ENCODE measurements around the gene CNGA4. TPM values are rescaled to one million over a fixed set of nuclear protein-coding genes. Genes with fewer than 3 reads are reported as not detected.

The CNGA4 gene
- total and polyA plus RNA-seq, 2 of the 4 experiments (the other 2 are of a cell fraction) = under 0.01 to 0.12 TPM

GRCh38 chr11:6271598-6271997 lies 32.7 kb downstream of the CNGA4 start:
- ATAC-seq (ENCODE audit: low read depth) (no peak), DNase-seq (no peak)
- H4K8ac ChIP-seq (ENCODE audit: low read depth in 2 of 2, low read length in 2 of 2) = no peak overlapping the region
- ChIA-PET CTCF (no interaction called here), POLR2A (ENCODE audit: unreplicated experiment) (no interaction called here)
- peaks cover 2% of the 10 kb centered on the region; the same call in 1 of the 2 replicates for H3K27me3 ChIP-seq (ENCODE audit: control insufficient read depth, insufficient read depth, low read length)
- H3K9ac ChIP-seq (ENCODE audit: low read depth, low read length) = no peak overlapping the region
- BruUV-seq (replicated peaks) = no TSS peak
- no peaks in the 10 kb centered on the region for H3K9me1 ChIP-seq (ENCODE audit: insufficient read depth, low read length)
- no CpG with 5 or more reads among the region's 3 CpGs for WGBS, 2 experiments (ENCODE audit: extremely low coverage in 2 of 2, insufficient read length in 1 of 2)
- H3K4me3 ChIP-seq (ENCODE audit: insufficient read depth, low read depth, low read length) = no peak overlapping the region
- H3K27ac ChIP-seq (ENCODE audit: insufficient read depth, low read length) = no peak overlapping the region
- intact Hi-C loops (cut with micrococcal nuclease) = no loop called here
- no peaks in the 10 kb centered on the region for H3K36me3 ChIP-seq (ENCODE audit: control insufficient read depth, insufficient read depth, low read length)
- in situ Hi-C loops (cut with MboI; ENCODE audit: low sequenced_read_pairs) = no loop called here
- H3K9me3 ChIP-seq (ENCODE audit: control insufficient read depth, insufficient read depth, low read length) = no peaks in the 10 kb centered on the region
- no peak overlapping the region for H3K14ac ChIP-seq (replicated peaks; ENCODE audit: low read depth, low read length)
- no peak overlapping the region for H2BK5ac ChIP-seq (ENCODE audit: low read depth, low read length, poor library complexity, severe bottlenecking)
- no peak overlapping the region for H2AFZ ChIP-seq (replicated peaks; ENCODE audit: low read length, poor library complexity)
- H3K4me1 ChIP-seq (ENCODE audit: control insufficient read depth, insufficient read depth, low read length) = no peaks in the 10 kb centered on the region
- dilution Hi-C loops (cut with HindIII; ENCODE audit: low sequenced_read_pairs, unreplicated experiment) = no loop called here
- H4K20me1 ChIP-seq (ENCODE audit: insufficient read depth, low read length) = no peaks in the 10 kb centered on the region
- TF ChIP-seq CTCF (conservative IDR thresholded peaks at IDR 0.05; ENCODE audit: low read depth, low read length) (no peak), CHD1 (IDR thresholded peaks at IDR 0.05; ENCODE audit: low read depth, low read length) (no peak)
- H3K4ac ChIP-seq (ENCODE audit: low read depth, low read length) = no peak overlapping the region
- H2BK20ac ChIP-seq (ENCODE audit: low read depth, low read length) = no peak overlapping the region
- H2AK9ac ChIP-seq (replicated peaks; ENCODE audit: low read depth, low read length, poor library complexity) = no peak overlapping the region
- no peak overlapping the region for H2AK5ac ChIP-seq (ENCODE audit: low read depth, low read length)
- no peak overlapping the region for H3K23ac ChIP-seq (ENCODE audit: low read depth, low read length)
- no peak overlapping the region for H4K5ac ChIP-seq (ENCODE audit: low read depth, low read length)
- H3K56ac ChIP-seq (ENCODE audit: extremely low read depth, insufficient read depth, low read length) = no peak overlapping the region
- H4K91ac ChIP-seq (ENCODE audit: insufficient read depth, low read depth, low read length) = no peak overlapping the region
- H3K79me1 ChIP-seq (ENCODE audit: low read depth in 1 of 2, low read length in 2 of 2) = no peaks in the 10 kb centered on the region
- H2BK15ac ChIP-seq (ENCODE audit: low read depth, low read length) = no peak overlapping the region
- no peak overlapping the region for H3K18ac ChIP-seq (ENCODE audit: low read depth, low read length)
- no peak overlapping the region for H3K4me2 ChIP-seq (ENCODE audit: low read depth, low read length)
- no peak overlapping the region for H2BK120ac ChIP-seq (ENCODE audit: low read depth, low read length)
